GDM1 (cell line): ENCODE results near the gene SOCS3.

Experiments used
- DNase-seq: peaks from one replicate; lab custom pipeline; 2025; lab: John Stamatoyannopoulos, UW

The SOCS3 gene

DNA sequence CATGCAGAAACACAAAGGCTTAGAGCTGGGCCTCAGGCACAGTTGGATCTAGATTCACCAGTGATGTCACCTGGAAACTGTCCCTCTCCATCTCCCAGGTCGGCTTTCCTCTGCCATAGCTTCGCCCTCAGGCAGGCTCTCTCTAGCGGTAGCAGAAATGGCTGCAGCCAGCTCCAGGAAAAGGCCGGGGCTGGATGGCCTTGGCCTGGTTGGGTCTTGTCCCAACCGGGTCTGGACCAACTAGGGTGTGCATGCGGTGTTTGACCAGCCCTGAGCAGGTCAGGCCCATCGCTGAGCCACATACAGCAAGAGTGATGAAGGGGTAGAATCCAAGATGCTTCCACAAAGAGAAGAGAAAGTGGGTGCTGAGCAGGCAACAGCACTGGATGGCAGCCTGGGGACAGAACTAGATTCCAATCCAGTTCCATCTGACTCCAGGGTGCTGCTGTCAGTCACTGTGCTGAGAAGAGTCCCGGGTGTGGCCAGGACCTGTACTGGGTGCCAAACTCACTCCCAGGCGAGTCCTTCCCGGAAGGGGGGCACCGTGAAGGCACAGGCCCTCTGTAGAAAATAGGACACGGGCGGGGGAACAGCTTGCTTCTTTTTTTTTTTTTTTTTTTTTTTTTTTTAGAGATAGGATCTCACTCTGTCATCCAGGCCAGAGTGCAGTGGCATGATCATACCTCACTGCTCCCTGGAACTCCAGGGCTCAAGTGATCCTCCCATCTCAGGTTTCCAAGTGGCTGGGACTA is 51.8 kb downstream of the SOCS3 start:
- DNase-seq, result no peak

DNA sequence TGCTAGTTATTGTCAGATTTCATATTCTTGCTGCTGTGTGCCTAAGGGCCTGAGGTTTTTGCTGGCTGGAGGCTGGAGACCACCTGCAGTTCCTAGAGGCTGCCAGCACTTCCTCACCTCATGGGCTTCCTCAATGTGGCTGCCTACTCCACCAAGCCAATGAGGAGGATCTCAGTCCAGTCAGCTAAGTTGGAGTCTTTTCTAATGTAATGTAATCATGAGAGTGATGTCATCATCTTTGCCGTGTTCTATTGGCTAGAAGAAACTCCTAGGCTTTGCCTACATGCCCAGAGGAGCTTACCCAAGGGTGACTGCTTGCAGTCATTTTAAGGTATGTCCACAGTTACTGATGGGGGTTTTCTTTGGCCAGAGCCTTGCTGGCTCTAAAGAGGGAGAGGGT is 53.0 kb downstream of the SOCS3 start:
- no peak for DNase-seq
